Stimulated activated naive CD4-positive, alpha-beta T cell (primary cell): ENCODE data around the gene CFAP65.

Experiments used
- DNase-seq, 6 experiments: peaks; one replicate each; lab custom pipeline; 2025; lab: John Stamatoyannopoulos, UW

Gene CFAP65, protein sequence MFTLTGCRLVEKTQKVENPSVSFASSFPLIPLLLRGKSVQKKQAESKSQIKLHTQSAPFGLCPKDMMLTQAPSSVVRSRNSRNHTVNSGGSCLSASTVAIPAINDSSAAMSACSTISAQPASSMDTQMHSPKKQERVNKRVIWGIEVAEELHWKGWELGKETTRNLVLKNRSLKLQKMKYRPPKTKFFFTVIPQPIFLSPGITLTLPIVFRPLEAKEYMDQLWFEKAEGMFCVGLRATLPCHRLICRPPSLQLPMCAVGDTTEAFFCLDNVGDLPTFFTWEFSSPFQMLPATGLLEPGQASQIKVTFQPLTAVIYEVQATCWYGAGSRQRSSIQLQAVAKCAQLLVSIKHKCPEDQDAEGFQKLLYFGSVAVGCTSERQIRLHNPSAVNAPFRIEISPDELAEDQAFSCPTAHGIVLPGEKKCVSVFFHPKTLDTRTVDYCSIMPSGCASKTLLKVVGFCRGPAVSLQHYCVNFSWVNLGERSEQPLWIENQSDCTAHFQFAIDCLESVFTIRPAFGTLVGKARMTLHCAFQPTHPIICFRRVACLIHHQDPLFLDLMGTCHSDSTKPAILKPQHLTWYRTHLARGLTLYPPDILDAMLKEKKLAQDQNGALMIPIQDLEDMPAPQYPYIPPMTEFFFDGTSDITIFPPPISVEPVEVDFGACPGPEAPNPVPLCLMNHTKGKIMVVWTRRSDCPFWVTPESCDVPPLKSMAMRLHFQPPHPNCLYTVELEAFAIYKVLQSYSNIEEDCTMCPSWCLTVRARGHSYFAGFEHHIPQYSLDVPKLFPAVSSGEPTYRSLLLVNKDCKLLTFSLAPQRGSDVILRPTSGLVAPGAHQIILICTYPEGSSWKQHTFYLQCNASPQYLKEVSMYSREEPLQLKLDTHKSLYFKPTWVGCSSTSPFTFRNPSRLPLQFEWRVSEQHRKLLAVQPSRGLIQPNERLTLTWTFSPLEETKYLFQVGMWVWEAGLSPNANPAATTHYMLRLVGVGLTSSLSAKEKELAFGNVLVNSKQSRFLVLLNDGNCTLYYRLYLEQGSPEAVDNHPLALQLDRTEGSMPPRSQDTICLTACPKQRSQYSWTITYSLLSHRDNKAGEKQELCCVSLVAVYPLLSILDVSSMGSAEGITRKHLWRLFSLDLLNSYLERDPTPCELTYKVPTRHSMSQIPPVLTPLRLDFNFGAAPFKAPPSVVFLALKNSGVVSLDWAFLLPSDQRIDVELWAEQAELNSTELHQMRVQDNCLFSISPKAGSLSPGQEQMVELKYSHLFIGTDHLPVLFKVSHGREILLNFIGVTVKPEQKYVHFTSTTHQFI (N-terminal part only)

DNA sequence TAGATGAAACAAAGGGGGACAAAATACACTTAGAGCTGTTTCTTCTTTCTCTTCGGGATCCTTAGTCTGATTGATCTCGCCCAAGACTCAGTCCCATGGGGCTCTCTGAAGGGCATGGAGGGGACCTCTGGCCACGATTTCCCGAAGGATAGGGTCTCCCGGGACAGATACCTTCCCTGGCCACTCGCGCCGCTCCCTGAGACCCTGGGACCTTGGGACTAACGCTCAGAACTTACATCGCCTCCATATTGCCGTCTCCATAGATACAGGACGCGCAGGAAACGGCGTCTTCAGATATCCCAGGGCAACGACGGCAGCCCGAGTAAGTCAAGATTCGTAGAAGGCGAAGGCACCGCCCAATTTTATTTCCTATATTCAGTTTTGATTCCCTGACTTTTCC lies at the start of gene CFAP65:
CFAP65 (minus strand) TSS at position 265 of the 400 bp plus-strand sequence. CDS start 2,468 bp downstream, outside the sequence.
- DNase-seq: peak in 3 of 6 experiments; percentile 6 to 25 (median 18)

DNA sequence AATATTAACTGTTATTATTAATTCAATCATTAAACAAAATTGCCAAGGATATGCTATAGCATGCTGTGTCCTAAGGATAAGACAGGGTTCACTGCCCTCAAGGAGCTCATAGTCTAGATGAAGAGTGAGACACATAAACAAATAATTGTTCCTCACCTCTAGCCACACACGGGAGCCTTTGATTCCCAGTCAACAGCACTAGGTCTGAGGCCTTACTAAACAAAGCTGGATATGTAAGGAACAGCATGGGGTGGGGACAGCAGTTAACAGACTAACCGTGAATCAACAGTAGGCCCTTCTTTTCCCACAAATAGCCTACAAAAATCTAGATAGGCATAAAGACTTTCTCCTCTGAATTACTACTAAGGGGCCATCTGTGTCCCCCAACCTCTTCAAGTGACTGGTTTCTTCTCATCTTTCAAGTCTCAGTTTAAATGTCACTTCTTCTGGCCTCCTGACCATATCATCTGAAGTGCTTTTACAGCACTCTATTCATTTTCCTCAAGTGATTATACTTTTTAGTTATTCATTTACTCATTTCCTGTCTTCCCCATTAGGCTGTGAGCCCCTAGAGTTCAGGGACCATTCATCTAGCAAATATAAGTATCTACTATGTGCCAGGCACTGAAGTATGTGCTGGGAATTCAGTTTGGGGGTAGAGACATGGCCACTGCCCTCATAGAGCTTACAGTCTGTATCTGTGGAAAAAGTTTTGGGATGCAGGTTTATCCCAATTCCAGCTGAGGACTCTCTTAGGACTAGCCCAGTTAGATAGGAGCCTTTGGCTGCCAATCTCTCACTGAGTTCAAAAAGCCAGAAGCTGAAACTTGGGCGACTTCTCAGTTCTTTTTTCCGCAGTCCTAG lies 49.4 kb upstream of the CFAP65 start:
- DNase-seq: no peak

DNA sequence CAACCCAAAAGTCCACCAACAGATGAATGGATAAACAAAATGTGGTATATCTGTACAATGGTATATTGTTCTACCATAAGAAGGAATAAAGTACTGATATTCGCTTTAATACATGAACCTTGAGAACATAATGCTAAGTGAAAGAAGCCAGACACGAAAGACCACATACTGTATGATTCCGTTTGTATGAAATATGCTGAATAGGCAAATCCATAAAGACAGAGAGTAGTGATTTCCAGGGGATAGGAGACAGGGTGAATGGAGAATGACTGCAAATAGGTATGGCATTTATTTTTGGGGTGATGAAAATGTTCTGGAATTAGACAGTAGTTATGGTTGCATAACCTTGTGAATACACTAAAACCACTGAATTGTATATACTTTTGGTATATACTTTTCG lies 48.0 kb upstream of the CFAP65 start:
- DNase-seq: no peak

DNA sequence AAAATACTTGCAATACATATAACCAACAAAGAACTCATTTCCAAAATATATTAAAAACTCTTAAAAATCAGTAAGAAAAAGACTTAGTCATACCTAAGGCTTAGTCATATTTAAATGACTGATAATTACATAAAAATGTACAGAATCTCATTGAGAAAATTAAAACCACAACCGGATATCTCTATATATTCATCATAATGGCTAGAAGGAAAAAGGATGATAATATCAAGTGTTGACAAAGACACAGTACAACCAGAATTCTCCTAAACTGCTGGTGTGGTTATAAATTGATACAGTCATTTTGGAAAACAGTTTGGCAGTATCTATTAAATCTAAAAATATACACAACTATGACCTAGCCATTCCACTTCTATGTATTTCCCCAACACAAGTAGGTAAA lies 46.5 kb upstream of the CFAP65 start:
- no peak for DNase-seq

DNA sequence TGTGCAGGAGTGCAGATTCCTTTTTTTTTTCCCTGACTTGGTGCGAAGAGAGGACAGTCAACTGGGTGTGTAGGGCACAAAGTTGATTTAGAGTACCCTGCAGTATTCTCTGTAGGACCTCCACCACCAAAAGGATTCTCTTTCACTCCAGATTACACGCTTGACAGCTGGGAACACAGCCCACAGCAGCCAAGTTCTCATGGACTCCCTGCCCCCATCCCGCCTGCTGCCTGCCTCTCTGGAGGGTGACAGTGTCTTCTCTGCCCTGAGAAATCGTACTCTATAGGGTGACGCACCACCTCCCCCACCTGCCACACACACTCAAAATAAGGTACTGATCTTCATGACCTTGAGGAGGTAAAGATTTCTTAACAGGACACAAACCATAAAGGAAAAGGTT lies 46.0 kb upstream of the CFAP65 start:
- DNase-seq: no peak

DNA sequence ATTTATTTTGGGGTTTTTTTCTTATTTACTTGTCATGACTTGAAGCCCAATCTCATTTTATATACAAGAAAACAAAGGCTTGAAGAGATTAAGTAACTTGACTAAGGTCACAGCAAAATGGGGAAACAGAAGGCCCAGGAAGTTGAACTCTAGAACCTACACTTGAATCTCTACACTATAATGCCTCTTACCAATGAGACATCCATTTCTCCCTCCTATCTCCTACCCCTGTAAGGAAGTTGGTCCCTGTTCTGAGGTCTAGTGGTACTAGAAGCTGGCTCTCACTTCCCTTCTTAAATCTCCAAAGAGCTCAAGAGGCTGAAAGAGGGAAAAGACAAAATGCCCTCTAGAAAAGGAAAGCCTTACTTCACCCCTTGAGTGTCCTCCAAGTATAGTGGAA lies 44.9 kb upstream of the CFAP65 start:
- no peak for DNase-seq

DNA sequence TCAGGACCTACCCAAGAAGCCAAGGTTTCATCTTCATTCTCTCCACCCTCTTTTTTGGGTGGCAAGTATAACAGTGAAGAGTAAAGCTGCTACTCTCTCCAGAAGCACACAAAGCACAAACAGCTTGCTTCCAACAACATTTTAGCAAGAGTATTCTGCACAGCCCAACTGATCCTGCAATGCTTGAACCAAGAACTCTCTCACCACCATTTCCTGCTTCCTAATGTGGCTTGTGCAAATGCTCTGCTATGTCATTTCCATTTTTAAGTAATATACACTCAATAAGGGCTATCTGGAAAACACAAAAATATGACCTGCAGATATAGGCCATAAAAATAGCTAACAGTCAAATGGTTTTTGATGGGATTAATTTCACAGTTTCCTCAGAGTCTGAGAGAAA lies 43.5 kb upstream of the CFAP65 start:
- no peak for DNase-seq

DNA sequence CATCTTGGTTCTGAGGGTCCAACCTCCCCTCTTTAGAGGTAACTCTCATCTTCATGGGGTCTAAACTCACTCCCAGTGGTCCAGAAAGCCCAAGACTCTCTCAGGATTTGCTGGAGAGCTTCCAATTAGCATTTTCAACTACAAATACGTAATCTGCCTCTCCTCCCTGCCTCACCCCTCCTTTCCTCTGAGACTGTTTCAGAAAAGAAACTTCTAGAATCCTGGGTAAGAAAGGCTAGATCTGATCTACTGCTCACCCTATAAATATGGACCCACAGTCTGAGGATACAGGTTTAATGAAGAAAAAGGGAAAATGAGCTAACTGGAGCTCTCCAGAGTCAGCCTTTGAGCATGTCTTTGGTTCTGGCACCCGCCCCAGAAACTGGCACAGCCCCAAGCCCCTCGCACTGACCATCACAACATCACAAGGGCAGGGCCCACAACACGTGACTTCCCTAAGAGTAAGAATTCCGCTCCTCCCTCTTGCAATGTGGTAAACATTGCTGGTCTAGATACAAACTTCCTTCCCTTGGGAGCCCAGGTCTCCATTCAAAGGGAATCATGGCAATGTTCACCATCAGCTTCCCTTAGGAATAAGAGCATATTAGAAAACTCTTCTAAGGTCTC lies 41.1 kb upstream of the CFAP65 start:
- no peak for DNase-seq

DNA sequence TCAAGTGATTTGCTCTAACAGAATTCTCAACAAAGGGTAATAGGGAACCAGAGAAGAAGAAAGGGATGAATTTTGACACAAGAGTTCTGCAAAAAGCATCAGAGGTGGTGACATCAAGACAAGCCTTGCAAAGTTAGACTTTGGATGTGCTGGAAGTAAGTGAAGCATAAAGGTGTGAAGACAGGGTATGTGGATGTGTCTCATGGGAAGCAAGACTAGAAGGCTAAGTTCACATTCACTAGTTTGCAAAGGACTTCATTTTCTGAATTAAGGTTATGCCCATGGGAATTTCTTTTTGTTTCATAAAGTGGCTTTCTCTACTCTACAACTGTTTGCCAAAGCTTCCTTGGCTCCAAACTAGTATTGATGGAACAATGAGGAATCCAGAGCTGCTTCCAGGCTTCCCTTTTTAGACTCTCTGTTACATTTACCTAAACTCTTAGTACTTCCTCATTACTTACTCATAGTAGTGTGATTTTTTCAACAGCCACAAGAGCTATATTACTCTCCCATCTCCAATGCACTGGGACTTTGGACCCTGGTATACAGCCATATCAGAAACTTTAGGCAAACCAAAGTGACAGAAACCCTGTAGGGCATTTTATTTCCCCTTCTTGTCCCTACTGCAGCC lies 40.5 kb upstream of the CFAP65 start:
- DNase-seq: no peak

DNA sequence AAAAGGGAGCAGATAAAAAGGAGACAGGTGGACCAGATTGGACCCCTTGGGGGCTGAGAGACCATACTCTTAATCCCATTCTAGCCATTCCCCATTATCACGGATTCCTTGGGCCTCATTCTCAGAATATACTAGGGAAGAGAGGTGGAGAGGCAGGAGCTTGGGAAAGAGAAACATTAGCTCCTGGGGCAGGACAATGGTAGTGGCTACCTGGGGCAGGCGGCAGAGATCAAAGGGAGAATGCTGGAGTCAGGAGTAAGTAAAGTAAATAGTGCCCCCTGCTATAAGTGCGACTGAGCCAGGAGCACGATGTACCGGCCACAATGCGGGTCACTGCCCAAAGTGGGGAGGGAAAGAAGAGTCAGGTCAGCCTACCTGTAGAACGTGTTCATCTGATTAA lies 39.8 kb upstream of the CFAP65 start:
- no peak for DNase-seq

DNA sequence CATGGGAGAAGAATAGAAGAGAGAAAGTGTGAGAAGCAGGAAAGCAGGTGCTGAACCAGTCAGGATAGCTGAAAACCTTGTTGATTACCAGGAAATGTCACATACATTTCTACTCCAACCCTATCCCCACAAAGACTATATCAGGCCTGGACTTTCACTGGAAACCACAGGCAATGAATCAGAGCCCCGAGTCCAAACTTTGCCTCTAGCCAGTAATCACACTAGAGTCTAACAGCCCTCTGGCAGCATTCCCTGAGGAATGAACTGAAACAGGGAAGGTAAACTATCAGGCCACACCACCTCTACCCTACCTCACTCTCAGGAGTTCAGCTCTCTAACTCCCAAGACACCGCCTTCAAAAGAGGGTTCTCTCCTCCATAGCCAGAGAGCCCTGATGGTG lies 38.1 kb upstream of the CFAP65 start:
- DNase-seq: no peak

DNA sequence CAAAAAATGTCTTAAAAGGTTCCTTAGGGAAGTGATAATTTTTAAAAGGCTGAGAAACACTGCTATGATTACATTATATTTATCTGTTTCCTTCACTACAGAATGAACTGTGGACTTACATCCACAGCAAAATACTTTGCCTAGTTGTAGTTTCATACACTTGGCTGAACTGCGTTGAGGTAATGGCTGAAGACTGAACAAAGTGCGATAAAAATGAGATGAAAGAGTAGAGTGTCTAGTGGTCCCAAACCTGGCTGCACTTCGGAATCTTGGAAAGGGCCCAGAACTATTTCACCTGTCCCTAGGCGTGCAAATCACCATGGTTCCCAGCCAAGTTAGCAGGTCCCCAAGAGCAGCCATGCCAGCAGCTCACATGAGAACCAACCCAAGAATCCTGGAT lies 37.6 kb upstream of the CFAP65 start:
- no peak for DNase-seq

DNA sequence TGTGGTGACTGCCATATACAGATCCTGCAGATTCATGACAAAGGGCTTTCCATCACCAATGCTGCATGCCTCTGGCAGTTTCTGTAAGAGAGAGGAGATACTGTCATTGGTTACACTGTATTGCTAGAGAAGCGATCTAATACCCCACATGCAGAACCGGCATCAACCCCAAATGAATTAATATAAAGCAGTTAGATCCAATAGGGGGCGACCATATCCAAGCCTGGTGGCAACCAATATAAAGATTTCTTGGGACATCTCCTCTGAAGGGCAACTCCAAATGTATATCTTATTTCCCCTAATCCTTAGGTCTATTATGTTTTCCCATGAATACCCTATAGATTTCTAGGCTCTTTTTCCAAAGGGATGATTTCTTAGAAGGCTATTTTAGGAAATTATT lies 36.8 kb upstream of the CFAP65 start:
- DNase-seq: no peak

DNA sequence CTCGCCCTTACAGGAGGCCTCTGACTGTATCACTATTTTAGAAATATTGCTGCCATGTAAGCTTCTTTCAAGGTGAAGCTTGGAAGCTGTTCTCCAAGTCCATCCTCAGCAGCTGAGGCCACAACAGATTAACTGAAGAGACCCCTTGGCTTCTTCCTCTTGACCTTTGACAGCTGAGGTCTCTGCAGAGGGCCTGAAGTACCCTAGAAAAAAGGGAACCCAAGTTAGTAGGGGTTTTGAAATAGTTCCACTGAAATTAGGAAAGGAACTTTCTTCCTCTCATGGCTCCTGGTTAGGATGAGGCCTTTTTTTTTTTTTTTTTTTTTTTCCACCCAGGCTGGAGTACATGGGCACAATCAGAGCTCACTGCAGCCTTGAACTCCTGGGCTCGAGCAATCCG lies 34.9 kb upstream of the CFAP65 start:
- DNase-seq: no peak

DNA sequence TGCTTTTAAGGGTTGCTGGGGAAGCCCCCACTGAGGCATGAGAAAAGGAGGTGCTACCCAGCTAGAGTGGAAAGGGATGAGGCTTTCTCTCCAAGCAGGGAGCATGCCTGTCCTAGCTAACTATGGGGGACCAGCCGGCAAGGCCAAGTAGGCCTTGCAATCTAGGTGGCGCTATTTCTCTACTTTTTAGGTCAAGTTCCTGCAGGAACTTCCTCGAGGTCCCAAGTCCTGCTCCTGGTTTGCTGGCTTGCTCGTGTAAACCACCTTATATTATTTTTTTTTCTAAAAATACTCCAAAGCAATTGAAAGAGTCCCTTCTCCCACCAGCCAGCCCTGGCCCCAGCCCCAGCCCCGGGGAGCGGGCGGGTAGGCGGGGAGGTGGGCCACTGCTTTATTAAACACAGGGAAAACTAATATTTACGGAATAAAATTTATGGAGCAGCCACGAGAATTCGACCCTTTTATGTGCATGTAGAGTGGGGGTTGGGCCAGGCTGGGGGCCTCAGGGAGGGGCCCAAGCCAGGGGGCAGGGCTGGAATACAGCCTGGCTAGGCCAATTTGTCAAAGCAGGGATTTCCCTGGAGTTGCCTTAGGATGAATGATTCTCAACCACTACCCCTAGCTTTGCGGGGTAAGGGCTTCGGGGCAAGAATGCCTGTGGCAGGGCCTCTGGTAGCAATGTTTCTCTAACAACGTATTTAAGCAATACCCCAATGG lies 32.3 kb upstream of the CFAP65 start:
- DNase-seq: no peak

DNA sequence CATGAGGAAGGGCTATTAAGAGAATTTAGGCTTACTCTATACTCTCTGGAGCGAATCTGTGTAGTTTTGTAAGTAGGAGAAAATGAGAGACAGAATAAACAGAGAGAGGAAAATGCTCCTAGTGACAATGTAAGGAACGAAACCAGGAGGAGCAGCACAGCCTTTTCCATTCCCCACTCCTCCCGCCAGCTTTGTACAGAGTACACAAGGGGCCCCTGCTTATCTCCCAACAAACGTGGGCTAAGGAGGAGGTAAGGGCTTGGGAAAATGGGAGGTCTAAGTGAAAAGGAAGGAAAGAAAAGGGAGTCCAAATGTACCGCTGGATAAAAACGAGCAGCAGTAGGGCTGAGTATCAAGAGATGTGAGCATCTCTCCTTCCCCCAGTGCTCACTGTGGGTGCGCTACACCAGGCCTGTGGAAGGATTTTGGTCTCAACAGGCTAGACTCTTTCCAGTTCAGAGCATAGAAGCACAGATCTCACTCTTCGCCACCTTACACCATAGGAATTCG lies 31.5 kb upstream of the CFAP65 start:
- DNase-seq: no peak

DNA sequence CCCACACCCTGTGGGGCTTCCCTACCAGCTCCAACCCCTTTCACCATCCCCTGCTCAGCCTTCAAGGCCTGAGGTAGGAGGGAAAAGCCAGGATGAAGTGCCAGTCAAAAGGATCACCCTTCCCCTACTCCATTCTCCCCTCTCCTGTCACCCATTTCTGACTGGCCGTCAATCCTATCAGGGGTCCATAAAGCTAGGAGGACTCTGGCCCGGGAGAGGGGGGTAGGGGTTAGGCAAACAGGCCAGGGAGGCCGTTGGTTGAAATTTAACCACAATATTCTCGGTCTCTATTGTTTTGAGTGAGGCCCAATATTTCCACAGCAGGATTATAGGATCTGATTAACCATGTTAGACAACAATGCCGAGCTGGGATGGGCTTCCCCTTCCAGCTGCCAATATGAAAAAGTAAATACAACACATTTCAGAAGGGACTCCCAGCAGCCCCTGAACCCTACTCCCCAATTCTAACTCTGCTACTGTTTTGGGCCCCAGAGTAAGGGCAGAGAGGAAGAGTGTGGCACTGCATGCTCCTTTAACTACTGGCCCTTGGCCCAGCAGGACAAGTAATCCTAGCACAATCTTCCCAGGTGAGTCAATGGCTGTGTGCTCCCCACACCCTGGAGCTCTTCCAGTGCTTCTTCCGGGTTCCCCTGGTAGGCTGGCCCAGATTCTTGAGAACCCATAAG lies 30.0 kb upstream of the CFAP65 start:
- no peak for DNase-seq

DNA sequence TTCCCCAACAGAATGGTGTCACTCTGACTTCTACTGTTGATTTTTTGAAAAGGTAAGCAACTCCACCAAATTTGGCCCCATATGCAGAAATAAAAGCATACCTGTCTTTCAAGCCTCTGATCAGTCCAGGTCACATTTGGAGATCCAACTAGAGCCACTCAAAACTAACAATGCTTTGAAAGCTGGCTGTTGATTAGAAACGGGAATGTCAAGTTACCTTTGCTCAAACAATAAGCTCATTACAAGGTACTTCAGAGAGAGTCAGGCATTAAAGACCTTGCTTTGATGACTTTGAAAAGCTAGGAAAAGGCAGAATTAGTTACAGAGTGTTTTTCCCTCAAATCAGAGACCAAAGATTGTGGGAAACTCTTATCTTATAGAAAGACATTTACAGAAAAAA lies 24.2 kb upstream of the CFAP65 start:
- DNase-seq: no peak

DNA sequence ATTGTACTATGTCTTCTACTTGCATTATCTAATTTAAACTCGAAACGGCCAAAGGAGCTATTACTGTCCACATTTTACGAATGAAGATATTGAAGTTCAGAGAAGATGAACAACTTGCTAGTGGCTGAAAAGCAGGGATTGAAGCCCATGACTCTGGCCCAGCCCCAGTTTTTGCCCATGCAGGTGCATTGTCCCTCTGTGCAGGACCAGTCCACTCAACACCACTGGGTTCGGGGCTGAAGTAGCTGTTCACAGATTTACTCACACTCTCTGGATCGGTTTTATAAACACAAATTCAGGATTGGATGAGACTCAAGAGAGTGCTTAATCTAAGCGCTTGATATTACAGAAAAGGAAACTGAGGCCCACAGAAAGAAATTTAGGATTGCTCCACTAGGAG lies 20.8 kb upstream of the CFAP65 start:
- DNase-seq: no peak
